Uterus (tissue), 2 donors: ENCODE results near the gene CEP72.
"Not testable (repeated sequence)": the region's sequence is repeated elsewhere in the genome, so short reads cannot be mapped to it uniquely, and the experiment has no call there.

Experiments used
- POLR2A ChIP-seq, 2 donors: fragments of 450-650 bp; IDR thresholded peaks; one replicate each; pipeline ENCODE4 v1.6.1; 2016; ENCODE audit warnings: antibody characterized with exemption in 2 of 2, mild to moderate bottlenecking in 1 of 2, moderate library complexity in 1 of 2
- TF ChIP-seq, protein P1 (sequence below), 4 experiments: fragments of 200-600 bp in 2 of 4; fragments of 450-650 bp in 2 of 4; sonication (generic) in 2 of 4; IDR thresholded peaks; one replicate each; pipeline ENCODE4 v1.5.1; 2016 to 2019; ENCODE audit warnings: antibody characterized with exemption in 4 of 4, mild to moderate bottlenecking in 2 of 4, moderate library complexity in 1 of 4

DNA sequence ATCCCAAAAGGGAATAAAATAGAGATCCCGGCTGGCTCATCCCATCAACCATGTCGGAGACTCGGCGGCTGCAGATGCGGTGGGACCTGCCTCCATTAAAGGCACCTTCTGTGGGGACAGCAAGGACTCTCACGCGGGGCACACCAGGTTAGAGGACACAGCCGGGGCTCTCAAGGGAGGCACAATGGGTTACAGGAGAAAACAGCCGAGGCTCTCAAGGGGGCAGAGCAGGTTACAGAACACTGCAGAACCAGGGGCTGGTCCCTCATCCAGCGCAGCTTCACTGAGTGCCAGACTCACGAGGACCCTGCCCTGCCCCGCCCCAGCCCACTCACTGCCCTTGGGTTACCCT, 74.0 kb downstream of the CEP72 start:
- TF ChIP-seq, protein P1, sequence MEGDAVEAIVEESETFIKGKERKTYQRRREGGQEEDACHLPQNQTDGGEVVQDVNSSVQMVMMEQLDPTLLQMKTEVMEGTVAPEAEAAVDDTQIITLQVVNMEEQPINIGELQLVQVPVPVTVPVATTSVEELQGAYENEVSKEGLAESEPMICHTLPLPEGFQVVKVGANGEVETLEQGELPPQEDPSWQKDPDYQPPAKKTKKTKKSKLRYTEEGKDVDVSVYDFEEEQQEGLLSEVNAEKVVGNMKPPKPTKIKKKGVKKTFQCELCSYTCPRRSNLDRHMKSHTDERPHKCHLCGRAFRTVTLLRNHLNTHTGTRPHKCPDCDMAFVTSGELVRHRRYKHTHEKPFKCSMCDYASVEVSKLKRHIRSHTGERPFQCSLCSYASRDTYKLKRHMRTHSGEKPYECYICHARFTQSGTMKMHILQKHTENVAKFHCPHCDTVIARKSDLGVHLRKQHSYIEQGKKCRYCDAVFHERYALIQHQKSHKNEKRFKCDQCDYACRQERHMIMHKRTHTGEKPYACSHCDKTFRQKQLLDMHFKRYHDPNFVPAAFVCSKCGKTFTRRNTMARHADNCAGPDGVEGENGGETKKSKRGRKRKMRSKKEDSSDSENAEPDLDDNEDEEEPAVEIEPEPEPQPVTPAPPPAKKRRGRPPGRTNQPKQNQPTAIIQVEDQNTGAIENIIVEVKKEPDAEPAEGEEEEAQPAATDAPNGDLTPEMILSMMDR (IDR thresholded peaks at IDR 0.05), result not testable (repeated sequence)
- not testable (repeated sequence) for TF ChIP-seq POLR2A (IDR thresholded peaks at IDR 0.05)
